ENCODE data around the gene PKHD1. TPM values are rescaled to one million over a fixed set of nuclear protein-coding genes. Genes with fewer than 3 reads are reported as not detected.

PKHD1 gene
- total and polyA plus RNA-seq, 2 of the 8 experiments (the other 6 are each of a cell fraction or from before 2014, with no cell fraction given) = 0.06 to 0.09 TPM

GRCh38 chr6:51651132-51651817 is 436.1 kb downstream of the PKHD1 start (continued):
- TF ChIP-seq, protein P1, sequence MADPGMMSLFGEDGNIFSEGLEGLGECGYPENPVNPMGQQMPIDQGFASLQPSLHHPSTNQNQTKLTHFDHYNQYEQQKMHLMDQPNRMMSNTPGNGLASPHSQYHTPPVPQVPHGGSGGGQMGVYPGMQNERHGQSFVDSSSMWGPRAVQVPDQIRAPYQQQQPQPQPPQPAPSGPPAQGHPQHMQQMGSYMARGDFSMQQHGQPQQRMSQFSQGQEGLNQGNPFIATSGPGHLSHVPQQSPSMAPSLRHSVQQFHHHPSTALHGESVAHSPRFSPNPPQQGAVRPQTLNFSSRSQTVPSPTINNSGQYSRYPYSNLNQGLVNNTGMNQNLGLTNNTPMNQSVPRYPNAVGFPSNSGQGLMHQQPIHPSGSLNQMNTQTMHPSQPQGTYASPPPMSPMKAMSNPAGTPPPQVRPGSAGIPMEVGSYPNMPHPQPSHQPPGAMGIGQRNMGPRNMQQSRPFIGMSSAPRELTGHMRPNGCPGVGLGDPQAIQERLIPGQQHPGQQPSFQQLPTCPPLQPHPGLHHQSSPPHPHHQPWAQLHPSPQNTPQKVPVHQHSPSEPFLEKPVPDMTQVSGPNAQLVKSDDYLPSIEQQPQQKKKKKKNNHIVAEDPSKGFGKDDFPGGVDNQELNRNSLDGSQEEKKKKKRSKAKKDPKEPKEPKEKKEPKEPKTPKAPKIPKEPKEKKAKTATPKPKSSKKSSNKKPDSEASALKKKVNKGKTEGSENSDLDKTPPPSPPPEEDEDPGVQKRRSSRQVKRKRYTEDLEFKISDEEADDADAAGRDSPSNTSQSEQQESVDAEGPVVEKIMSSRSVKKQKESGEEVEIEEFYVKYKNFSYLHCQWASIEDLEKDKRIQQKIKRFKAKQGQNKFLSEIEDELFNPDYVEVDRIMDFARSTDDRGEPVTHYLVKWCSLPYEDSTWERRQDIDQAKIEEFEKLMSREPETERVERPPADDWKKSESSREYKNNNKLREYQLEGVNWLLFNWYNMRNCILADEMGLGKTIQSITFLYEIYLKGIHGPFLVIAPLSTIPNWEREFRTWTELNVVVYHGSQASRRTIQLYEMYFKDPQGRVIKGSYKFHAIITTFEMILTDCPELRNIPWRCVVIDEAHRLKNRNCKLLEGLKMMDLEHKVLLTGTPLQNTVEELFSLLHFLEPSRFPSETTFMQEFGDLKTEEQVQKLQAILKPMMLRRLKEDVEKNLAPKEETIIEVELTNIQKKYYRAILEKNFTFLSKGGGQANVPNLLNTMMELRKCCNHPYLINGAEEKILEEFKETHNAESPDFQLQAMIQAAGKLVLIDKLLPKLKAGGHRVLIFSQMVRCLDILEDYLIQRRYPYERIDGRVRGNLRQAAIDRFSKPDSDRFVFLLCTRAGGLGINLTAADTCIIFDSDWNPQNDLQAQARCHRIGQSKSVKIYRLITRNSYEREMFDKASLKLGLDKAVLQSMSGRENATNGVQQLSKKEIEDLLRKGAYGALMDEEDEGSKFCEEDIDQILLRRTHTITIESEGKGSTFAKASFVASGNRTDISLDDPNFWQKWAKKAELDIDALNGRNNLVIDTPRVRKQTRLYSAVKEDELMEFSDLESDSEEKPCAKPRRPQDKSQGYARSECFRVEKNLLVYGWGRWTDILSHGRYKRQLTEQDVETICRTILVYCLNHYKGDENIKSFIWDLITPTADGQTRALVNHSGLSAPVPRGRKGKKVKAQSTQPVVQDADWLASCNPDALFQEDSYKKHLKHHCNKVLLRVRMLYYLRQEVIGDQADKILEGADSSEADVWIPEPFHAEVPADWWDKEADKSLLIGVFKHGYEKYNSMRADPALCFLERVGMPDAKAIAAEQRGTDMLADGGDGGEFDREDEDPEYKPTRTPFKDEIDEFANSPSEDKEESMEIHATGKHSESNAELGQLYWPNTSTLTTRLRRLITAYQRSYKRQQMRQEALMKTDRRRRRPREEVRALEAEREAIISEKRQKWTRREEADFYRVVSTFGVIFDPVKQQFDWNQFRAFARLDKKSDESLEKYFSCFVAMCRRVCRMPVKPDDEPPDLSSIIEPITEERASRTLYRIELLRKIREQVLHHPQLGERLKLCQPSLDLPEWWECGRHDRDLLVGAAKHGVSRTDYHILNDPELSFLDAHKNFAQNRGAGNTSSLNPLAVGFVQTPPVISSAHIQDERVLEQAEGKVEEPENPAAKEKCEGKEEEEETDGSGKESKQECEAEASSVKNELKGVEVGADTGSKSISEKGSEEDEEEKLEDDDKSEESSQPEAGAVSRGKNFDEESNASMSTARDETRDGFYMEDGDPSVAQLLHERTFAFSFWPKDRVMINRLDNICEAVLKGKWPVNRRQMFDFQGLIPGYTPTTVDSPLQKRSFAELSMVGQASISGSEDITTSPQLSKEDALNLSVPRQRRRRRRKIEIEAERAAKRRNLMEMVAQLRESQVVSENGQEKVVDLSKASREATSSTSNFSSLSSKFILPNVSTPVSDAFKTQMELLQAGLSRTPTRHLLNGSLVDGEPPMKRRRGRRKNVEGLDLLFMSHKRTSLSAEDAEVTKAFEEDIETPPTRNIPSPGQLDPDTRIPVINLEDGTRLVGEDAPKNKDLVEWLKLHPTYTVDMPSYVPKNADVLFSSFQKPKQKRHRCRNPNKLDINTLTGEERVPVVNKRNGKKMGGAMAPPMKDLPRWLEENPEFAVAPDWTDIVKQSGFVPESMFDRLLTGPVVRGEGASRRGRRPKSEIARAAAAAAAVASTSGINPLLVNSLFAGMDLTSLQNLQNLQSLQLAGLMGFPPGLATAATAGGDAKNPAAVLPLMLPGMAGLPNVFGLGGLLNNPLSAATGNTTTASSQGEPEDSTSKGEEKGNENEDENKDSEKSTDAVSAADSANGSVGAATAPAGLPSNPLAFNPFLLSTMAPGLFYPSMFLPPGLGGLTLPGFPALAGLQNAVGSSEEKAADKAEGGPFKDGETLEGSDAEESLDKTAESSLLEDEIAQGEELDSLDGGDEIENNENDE (IDR thresholded peaks at IDR 0.05; ENCODE audit: insufficient replicate concordance, low read length) = no peak

Measured in H1 (cell line).